ENCODE data around the gene SLC2A13. TPM values are rescaled to one million over a fixed set of nuclear protein-coding genes. Genes with fewer than 3 reads are reported as not detected.
A peak's percentile ranks its signal among the peaks of the same experiment; 100 is the strongest.
"Not testable (repeated sequence)": the region's sequence is repeated elsewhere in the genome, so short reads cannot be mapped to it uniquely, and the experiment has no call there.

Gene SLC2A13
- polyA plus RNA-seq, 4 donors = 6.0 to 19.0 (median 13.1) TPM

GRCh38 chr12:39779768-39780340 is 326.0 kb downstream of the SLC2A13 start:
- no peak for DNase-seq (ENCODE audit: low read depth in 4 of 4, low spot score in 3 of 4)

GRCh38 chr12:39777465-39777864 is 328.4 kb downstream of the SLC2A13 start:
- no peak for DNase-seq (ENCODE audit: low read depth in 4 of 4, low spot score in 3 of 4)

- no peak for DNase-seq (ENCODE audit: low read depth in 4 of 4, low spot score in 3 of 4)
These were observed 332.6 kb downstream of the SLC2A13 start for GRCh38 chr12:39773266-39773665.

GRCh38 chr12:39772821-39773259 is 333.0 kb downstream of the SLC2A13 start:
- DNase-seq (ENCODE audit: low read depth in 4 of 4, low spot score in 3 of 4) = no peak

- no peak for DNase-seq (ENCODE audit: low read depth in 4 of 4, low spot score in 3 of 4)
These were observed 334.4 kb downstream of the SLC2A13 start for GRCh38 chr12:39771456-39771855.

- DNase-seq (ENCODE audit: low read depth in 4 of 4, low spot score in 3 of 4) = peak in 2 of 4 donors; percentile 6 to 8
These were observed 340.8 kb downstream of the SLC2A13 start for GRCh38 chr12:39764944-39765560.

- DNase-seq (ENCODE audit: low read depth in 4 of 4, low spot score in 3 of 4) = no peak
These were observed 342.1 kb downstream of the SLC2A13 start for GRCh38 chr12:39763890-39764169.

- no peak for DNase-seq (ENCODE audit: low read depth in 4 of 4, low spot score in 3 of 4)
These were observed 342.6 kb downstream of the SLC2A13 start for GRCh38 chr12:39763071-39763889.

- DNase-seq (ENCODE audit: low read depth in 4 of 4, low spot score in 3 of 4) = no peak
These were observed 350.4 kb downstream of the SLC2A13 start for GRCh38 chr12:39755478-39755877.

- no peak for DNase-seq (ENCODE audit: low read depth in 4 of 4, low spot score in 3 of 4)
These were observed 353.3 kb downstream of the SLC2A13 start for GRCh38 chr12:39752482-39753137.

- DNase-seq (ENCODE audit: low read depth in 4 of 4, low spot score in 3 of 4) = not testable (repeated sequence)
These were observed 359.7 kb downstream of the SLC2A13 start for GRCh38 chr12:39746151-39746550.

- no peak for DNase-seq (ENCODE audit: low read depth in 4 of 4, low spot score in 3 of 4)
These were observed 362.2 kb downstream of the SLC2A13 start for GRCh38 chr12:39743655-39744054.

GRCh38 chr12:39736406-39736805 is 369.5 kb downstream of the SLC2A13 start:
- no peak for DNase-seq (ENCODE audit: low read depth in 4 of 4, low spot score in 3 of 4)

GRCh38 chr12:39723831-39724230 is 382.1 kb downstream of the SLC2A13 start:
- no peak for DNase-seq (ENCODE audit: low read depth in 4 of 4, low spot score in 3 of 4)

GRCh38 chr12:39722504-39722903 is 383.4 kb downstream of the SLC2A13 start:
- no peak for DNase-seq (ENCODE audit: low read depth in 4 of 4, low spot score in 3 of 4)

- no peak for DNase-seq (ENCODE audit: low read depth in 4 of 4, low spot score in 3 of 4)
These were observed 392.3 kb downstream of the SLC2A13 start for GRCh38 chr12:39713552-39713951.

GRCh38 chr12:39712334-39712733 is 393.5 kb downstream of the SLC2A13 start:
- DNase-seq (ENCODE audit: low read depth in 4 of 4, low spot score in 3 of 4) = no peak

Data from left renal pelvis (tissue), 4 donors.